OCI-LY1 (cell line): ENCODE results near the gene SYK.

Source experiments
- H2AFZ ChIP-seq: fragments of 200-600 bp; sonication (generic), shearing (Covaris generic); 2 replicates; pipeline ENCODE4 v1.6.0; 2014; ENCODE audit warnings: antibody characterized with exemption, mild to moderate bottlenecking, low read length
- H3F3A ChIP-seq: fragments of 200-600 bp; sonication (generic), shearing (Covaris generic); 2 replicates; pipeline ENCODE4 v1.6.0; 2014; ENCODE audit warnings: mild to moderate bottlenecking, antibody characterized with exemption, low read length, moderate library complexity; ENCODE audit not compliant: insufficient read depth
- H3K27ac ChIP-seq: fragments of 200-600 bp; sonication (generic); 2 replicates; pipeline ENCODE4 v1.5.1; 2014; ENCODE audit warnings: low read length, mixed run types, mild to moderate bottlenecking, low read depth; ENCODE audit not compliant: poor library complexity, severe bottlenecking
- H3K27me3 ChIP-seq: fragments of 200-600 bp; sonication (generic); 2 replicates; pipeline ENCODE4 v1.6.0; 2014; ENCODE audit warnings: antibody characterized with exemption, mild to moderate bottlenecking, low read length, moderate library complexity; ENCODE audit not compliant: insufficient read depth
- H3K36me3 ChIP-seq: fragments of 200-600 bp; sonication (generic); 2 replicates; pipeline ENCODE4 v1.6.1; 2014; ENCODE audit warnings: mild to moderate bottlenecking, antibody characterized with exemption, low read length, moderate library complexity, mixed read lengths; ENCODE audit not compliant: insufficient read depth
- H3K4me1 ChIP-seq: fragments of 200-600 bp; sonication (generic); 2 replicates; pipeline ENCODE4 v1.5.1; 2014; ENCODE audit warnings: mild to moderate bottlenecking, low read length, moderate library complexity; ENCODE audit not compliant: insufficient read depth, severe bottlenecking
- H3K4me2 ChIP-seq: fragments of 200-600 bp; sonication (generic), shearing (Covaris generic); 2 replicates; pipeline ENCODE4 v1.6.1; 2014; ENCODE audit warnings: low read length
- H3K4me3 ChIP-seq: fragments of 200-600 bp; sonication (generic); 2 replicates; pipeline ENCODE4 v1.5.1; 2014; ENCODE audit warnings: low read length, low read depth, mild to moderate bottlenecking, mixed read lengths; ENCODE audit not compliant: poor library complexity, severe bottlenecking
- H3K79me2 ChIP-seq: fragments of 200-600 bp; shearing (Covaris generic); 2 replicates; pipeline ENCODE4 v1.6.1; 2016; ENCODE audit warnings: mixed run types, low read length, mixed read lengths; ENCODE audit not compliant: insufficient read depth
- H3K9ac ChIP-seq: fragments of 200-600 bp; sonication (generic), shearing (Covaris generic); 2 replicates; pipeline ENCODE4 v1.6.1; 2014; ENCODE audit warnings: mild to moderate bottlenecking, low read length, mixed read lengths
- H3K9me2 ChIP-seq: fragments of 200-600 bp; sonication (generic), shearing (Covaris generic); 2 replicates; pipeline ENCODE4 v1.6.1; 2014; ENCODE audit warnings: low read depth, mild to moderate bottlenecking, low read length, mixed read lengths
- H3K9me3 ChIP-seq: fragments of 200-600 bp; shearing (Covaris generic); 2 replicates; pipeline ENCODE4 v1.6.1; 2014; ENCODE audit warnings: low read length, mixed read lengths
- H4K20me1 ChIP-seq: fragments of 200-600 bp; sonication (generic), shearing (Covaris generic); 2 replicates; pipeline ENCODE4 v1.6.0; 2016; ENCODE audit warnings: mild to moderate bottlenecking, low read length; ENCODE audit not compliant: insufficient read depth
- EZH2 ChIP-seq: fragments of 200-600 bp; sonication (generic), shearing (Covaris generic); IDR thresholded peaks from 2 replicates; pipeline ENCODE4 v1.8.0; 2017; ENCODE audit warnings: borderline replicate concordance, mixed run types, mild to moderate bottlenecking, antibody characterized with exemption, low read length, moderate library complexity, mixed read lengths
- TF ChIP-seq, protein P1 (sequence below): fragments of 200-600 bp; sonication (generic), shearing (Covaris generic); IDR thresholded peaks from 2 replicates; pipeline ENCODE4 v1.5.1; 2017; ENCODE audit warnings: mild to moderate bottlenecking, antibody characterized with exemption, low read length, moderate library complexity, mixed read lengths

Gene SYK

DNA sequence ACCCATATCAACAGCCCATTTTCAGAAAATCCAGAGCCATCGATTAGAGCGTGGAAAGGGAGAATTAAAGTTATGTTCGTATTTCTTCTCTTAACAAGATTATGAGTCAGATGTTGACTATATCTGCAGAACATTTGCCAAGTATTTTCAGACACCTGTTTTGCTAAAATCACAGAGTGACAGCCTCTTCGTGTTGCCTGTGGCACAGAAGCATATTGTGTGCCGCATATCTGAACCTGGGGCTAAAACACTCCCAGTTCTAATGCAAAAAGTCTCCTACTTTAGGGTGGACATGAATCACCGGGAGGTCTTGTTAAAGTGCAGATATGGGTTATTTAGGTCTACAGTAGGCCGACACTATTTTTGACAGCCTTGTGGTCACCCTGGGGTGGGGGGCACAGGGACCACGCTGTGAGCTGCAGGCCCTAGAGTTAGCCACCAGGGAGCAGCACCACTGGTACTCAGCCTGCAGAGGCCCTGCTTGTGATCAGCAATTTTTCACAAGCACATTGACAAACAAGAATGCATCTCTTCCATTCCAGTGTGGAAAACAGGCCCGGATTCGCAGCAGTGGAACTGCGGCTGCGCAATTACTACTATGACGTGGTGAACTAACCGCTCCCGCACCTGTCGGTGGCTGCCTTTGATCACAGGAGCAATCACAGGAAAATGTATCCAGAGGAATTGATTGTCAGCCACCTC lies 93.5 kb downstream of the SYK start:
- Histone ChIP-seq H3K79me2 (no peaks in the 10 kb centered on the region), H3K36me3 (peaks cover 92% of the 10 kb centered on the region), H3K9me2 (no peaks in the 10 kb centered on the region), H3K4me3 (no peak overlapping the region), H3F3A (peaks cover 4% of the 10 kb centered on the region; the same call in 1 of the 2 replicates), H3K9ac (no peak overlapping the region), H2AFZ (no peak overlapping the region), H3K27ac (no peak overlapping the region), H3K4me1 (no peaks in the 10 kb centered on the region), H4K20me1 (no peaks in the 10 kb centered on the region), H3K27me3 (no peaks in the 10 kb centered on the region), H3K4me2 (no peak overlapping the region), H3K9me3 (no peaks in the 10 kb centered on the region)
- no peak for TF ChIP-seq EZH2
- TF ChIP-seq, protein P1, sequence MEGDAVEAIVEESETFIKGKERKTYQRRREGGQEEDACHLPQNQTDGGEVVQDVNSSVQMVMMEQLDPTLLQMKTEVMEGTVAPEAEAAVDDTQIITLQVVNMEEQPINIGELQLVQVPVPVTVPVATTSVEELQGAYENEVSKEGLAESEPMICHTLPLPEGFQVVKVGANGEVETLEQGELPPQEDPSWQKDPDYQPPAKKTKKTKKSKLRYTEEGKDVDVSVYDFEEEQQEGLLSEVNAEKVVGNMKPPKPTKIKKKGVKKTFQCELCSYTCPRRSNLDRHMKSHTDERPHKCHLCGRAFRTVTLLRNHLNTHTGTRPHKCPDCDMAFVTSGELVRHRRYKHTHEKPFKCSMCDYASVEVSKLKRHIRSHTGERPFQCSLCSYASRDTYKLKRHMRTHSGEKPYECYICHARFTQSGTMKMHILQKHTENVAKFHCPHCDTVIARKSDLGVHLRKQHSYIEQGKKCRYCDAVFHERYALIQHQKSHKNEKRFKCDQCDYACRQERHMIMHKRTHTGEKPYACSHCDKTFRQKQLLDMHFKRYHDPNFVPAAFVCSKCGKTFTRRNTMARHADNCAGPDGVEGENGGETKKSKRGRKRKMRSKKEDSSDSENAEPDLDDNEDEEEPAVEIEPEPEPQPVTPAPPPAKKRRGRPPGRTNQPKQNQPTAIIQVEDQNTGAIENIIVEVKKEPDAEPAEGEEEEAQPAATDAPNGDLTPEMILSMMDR: peak; percentile 62

DNA sequence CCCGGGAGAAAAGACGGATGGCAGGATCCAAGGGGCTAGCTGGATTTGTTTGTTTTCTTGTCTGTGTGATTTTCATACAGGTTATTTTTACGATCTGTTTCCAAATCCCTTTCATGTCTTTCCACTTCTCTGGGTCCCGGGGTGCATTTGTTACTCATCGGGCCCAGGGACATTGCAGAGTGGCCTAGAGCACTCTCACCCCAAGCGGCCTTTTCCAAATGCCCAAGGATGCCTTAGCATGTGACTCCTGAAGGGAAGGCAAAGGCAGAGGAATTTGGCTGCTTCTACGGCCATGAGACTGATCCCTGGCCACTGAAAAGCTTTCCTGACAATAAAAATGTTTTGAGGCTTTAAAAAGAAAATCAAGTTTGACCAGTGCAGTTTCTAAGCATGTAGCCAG lies 94.2 kb downstream of the SYK start:
- Histone ChIP-seq H3K36me3 (peaks cover 87% of the 10 kb centered on the region), H3K27me3 (no peaks in the 10 kb centered on the region), H3K9ac (no peak overlapping the region), H3K4me3 (no peak overlapping the region), H3K9me3 (no peaks in the 10 kb centered on the region), H4K20me1 (no peaks in the 10 kb centered on the region), H3K9me2 (no peaks in the 10 kb centered on the region), H3K4me2 (no peak overlapping the region), H3K27ac (no peak overlapping the region), H3K79me2 (no peaks in the 10 kb centered on the region), H2AFZ (no peak overlapping the region), H3F3A (peaks cover 4% of the 10 kb centered on the region; the same call in 1 of the 2 replicates), H3K4me1 (no peaks in the 10 kb centered on the region)
- TF ChIP-seq, protein P1: no peak
- TF ChIP-seq EZH2: no peak

DNA sequence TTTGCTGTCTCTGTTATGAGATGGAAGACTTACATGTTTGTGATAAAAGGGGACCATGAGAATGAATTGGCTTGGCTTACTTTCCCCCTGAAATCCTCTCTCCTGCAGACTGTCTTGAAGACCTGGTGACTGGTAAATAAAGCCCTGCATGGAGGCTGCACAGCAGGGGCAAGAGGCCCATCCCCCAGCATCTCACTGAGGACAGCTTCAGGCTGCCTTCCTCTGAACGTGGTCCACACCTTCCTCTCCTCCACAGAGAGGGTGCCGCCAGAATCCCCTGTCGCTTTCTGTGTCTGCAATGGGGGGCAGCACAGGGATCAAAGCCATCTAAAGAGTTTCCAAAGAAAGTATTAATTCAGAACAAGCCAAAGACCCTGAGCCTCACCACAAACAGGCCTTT lies 94.6 kb downstream of the SYK start:
- Histone ChIP-seq H3K9me2 (no peaks in the 10 kb centered on the region), H3K27ac (no peak overlapping the region), H2AFZ (no peak overlapping the region), H3K4me1 (no peaks in the 10 kb centered on the region), H3F3A (peaks cover 4% of the 10 kb centered on the region; the same call in 1 of the 2 replicates), H3K27me3 (no peaks in the 10 kb centered on the region), H4K20me1 (no peaks in the 10 kb centered on the region), H3K79me2 (no peaks in the 10 kb centered on the region), H3K9me3 (no peaks in the 10 kb centered on the region), H3K4me2 (no peak overlapping the region), H3K4me3 (no peak overlapping the region), H3K9ac (no peak overlapping the region), H3K36me3 (peaks cover 88% of the 10 kb centered on the region)
- no peak for TF ChIP-seq EZH2
- TF ChIP-seq, protein P1: no peak
